T-helper 2 cell treated with Interferon-gamma antibody and Interleukin-4, amounts not matched to agents 100 ng/mL and 5 ng/mL, for 36 hours (primary cell): ENCODE data around the gene TNNC2. TPM values are rescaled to one million over a fixed set of nuclear protein-coding genes. Genes with fewer than 3 reads are reported as not detected.

Source experiments
- intact Hi-C: fragments of 100-400 bp; cut with micrococcal nuclease; formaldehyde crosslinking; loops from one replicate; pipeline ENCODE4 v1.15.1; 2023
- total RNA-seq: library from RNA; stranded (reverse); gene quantifications from 2 replicates; pipeline ENCODE4 v1.2.3, GENCODE V29; 2022

The TNNC2 gene
- total RNA-seq, 1 donor from 2014 or later: not detected

DNA sequence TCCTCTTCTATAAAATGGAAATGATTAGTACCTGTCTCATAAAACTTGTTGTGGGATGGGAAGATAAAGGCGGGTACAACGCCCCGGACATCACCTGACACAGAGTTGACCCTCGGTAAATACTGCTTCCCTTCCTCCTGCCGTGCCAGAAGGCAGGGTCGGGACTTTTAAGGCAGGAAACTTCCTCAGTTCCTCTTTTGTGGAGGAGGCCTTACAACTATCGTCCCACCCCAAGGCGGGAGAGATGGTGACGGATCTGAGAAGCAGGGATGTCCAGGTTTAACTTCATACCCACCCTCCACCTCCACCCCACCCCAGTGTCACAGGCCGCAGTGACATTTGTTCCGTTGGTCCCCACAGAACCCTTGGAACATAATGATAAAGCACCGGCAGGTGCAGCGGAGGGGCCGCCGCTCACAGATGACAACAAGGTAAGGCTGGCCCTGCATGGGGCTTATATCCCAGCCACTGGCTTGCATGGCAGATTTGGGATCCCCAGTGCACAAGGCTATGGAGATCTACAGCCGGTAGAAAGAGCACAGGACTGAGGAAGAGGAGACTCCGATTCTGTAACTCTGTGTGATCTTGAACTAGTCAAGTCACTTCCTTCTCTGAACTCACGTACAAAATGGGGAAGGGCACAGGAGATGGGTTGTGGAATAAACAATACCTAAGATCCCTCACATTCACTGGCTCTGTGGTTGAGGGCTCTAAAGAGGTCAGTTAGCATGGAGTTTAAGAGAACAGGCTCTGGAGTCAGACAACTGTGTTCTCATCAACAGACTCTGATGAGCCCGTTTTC lies 34.6 kb downstream of the TNNC2 start:
- intact Hi-C loops: loop anchor here (5.0 to 10.0 kb wide), 3 partner anchors 65 to 1578 kb away; partner anchors contain the start of genes ACOT8, NCOA5, OSER1 and ZSWIM3

- intact Hi-C loops: no loop called here
Measured at GRCh38 chr20:45788351-45788750, 38.8 kb downstream of the TNNC2 start.

GRCh38 chr20:45783656-45784294 lies 43.3 kb downstream of the TNNC2 start:
- intact Hi-C loops: no loop called here

GRCh38 chr20:45782890-45783289 lies 44.2 kb downstream of the TNNC2 start:
- intact Hi-C loops: no loop called here

DNA sequence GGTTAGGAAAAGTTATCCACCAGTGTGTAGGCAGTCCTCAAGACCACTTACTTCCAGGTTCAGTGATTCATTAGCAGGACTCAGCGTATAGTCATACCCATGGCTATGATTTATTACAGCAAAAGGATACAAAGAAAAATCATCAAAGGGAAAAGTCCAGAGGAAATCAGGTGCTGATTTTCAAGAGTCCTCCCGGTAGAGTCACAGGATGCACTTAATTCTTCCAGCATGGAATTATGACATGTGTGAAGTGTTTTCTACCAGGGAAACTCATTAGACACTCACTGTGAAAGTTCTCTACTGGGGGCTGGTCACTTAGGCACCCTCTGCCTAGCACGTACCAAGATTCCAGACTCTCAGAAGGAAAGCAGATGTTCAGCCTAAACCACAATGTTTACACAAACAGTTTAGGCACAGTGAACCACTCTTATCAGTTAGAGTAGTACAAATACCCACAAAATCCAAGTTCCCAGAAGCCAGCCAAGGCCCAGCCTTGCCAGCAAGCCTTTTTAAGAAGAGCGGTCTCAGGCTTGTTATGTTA lies 45.7 kb downstream of the TNNC2 start:
- intact Hi-C loops: no loop called here

GRCh38 chr20:45780159-45780558 lies 47.0 kb downstream of the TNNC2 start:
- intact Hi-C loops: no loop called here

- intact Hi-C loops: no loop called here
Measured at GRCh38 chr20:45779011-45779915, 47.8 kb downstream of the TNNC2 start.

GRCh38 chr20:45776931-45777330 lies 50.2 kb downstream of the TNNC2 start:
- intact Hi-C loops: no loop called here

DNA sequence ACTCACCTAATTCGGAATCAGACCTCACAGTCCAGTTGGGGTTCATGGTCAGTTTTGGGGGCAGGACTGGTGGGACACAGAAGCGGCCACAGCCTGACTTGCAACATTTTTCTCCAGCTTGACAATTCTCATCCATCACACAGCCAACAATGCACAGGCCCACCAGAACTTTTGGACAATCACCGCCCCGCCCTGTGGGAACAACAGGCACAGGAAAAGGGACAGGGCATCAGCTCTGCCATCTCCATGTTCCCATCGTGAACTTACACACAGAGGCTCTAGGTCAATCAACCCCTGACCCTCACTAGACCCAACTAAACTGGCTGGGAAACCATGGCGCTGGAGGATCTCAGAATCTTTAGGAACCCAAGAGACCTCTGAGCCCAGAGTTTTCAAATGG lies 51.7 kb downstream of the TNNC2 start:
- intact Hi-C loops: no loop called here

GRCh38 chr20:45774945-45775344 lies 52.2 kb downstream of the TNNC2 start:
- intact Hi-C loops: no loop called here

Other genes with a start within 250 kb of the TNNC2 start
- not detected in 2 replicates for gene WFDC8, start 248.0 kb downstream of the TNNC2 start, total RNA-seq
- gene WFDC10A, start 197.6 kb downstream of the TNNC2 start, total RNA-seq: not detected in 2 replicates
- gene WFDC9, start 196.0 kb downstream of the TNNC2 start, total RNA-seq: not detected in 2 replicates
- gene WFDC11, start 157.1 kb downstream of the TNNC2 start, total RNA-seq: not detected in 2 replicates
- not detected in 2 replicates for gene WFDC13, start 125.3 kb downstream of the TNNC2 start, total RNA-seq
- not detected in 2 replicates for gene WFDC10B, start 122.3 kb downstream of the TNNC2 start, total RNA-seq
- not detected in 2 replicates for gene SPINT4, start 105.0 kb downstream of the TNNC2 start, total RNA-seq
- not detected in 2 replicates for gene WFDC3, start 35.4 kb downstream of the TNNC2 start, total RNA-seq
- gene DNTTIP1, start 35.4 kb downstream of the TNNC2 start, total RNA-seq: 30.3 and 31.8 TPM in 2 replicates
- 181 and 183 TPM in 2 replicates for gene UBE2C, start 14.7 kb downstream of the TNNC2 start, total RNA-seq
- gene SNX21, start 6.5 kb upstream of the TNNC2 start, total RNA-seq: 1.7 and 1.8 TPM in 2 replicates
- 36.6 and 37.1 TPM in 2 replicates for gene ACOT8, start 30.1 kb upstream of the TNNC2 start, total RNA-seq
- gene ZSWIM3, start 30.3 kb upstream of the TNNC2 start, total RNA-seq: 6.4 and 7.1 TPM in 2 replicates
- gene ZSWIM1, start 53.9 kb upstream of the TNNC2 start, total RNA-seq: 9.8 and 10.7 TPM in 2 replicates
- 0.52 and 1.0 TPM in 2 replicates for gene SPATA25, start 60.3 kb upstream of the TNNC2 start, total RNA-seq
- gene NEURL2, start 63.9 kb upstream of the TNNC2 start, total RNA-seq: 1.4 and 2.1 TPM in 2 replicates
- 55.1 and 60.4 TPM in 2 replicates for gene CTSA, start 64.0 kb upstream of the TNNC2 start, total RNA-seq
- 1.5 and 1.8 TPM in 2 replicates for gene PLTP, start 84.8 kb upstream of the TNNC2 start, total RNA-seq
- gene PCIF1, start 107.4 kb upstream of the TNNC2 start, total RNA-seq: 37.1 and 38.3 TPM in 2 replicates
- gene ZNF335, start 144.9 kb upstream of the TNNC2 start, total RNA-seq: 37.6 and 38.7 TPM in 2 replicates
- gene MMP9, start 181.6 kb upstream of the TNNC2 start, total RNA-seq: not detected in 2 replicates
- 0.70 TPM in 1 of 2 replicates, not detected in the other for gene SLC12A5, start 201.9 kb upstream of the TNNC2 start, total RNA-seq